Measurements from ENCODE around the gene CCDC88B.
A peak's percentile ranks its signal among the peaks of the same experiment; 100 is the strongest.

Gene CCDC88B

DNA sequence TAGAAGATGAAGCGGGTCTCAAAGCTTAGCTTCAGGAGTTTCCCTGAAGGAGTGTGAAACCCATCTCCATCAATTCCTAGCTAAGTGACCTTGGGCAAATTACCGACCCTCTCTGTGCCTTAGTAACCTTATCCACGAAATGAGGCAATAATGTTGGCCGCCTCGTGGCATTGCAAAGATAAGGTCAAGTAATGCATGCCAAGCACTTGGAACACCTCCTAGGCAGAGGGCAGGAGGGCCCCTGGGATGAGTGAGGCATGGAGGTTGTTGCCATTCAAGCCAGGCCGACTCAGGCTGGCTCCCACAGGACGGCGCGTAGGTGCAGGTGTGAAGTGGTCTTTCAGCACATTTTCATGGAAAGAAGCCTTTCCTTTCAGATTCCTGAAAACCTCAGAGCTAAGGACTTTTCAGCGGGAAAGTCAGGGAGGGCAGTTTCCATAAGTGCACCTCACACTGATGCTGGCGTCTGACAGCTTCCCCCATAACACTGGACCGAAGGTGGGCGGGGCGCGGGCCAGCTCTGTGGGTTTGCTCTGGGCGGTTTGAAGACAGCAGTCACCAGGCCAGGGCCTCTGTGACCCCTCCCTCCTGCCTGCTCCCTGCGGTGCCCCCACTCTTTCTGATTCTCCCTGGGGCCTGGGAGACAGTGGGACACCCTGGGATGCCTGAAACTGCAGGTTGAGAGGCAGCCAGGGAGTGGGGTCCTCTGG is 44.2 kb downstream of the CCDC88B start:
- DNase-seq, result no peak

DNA sequence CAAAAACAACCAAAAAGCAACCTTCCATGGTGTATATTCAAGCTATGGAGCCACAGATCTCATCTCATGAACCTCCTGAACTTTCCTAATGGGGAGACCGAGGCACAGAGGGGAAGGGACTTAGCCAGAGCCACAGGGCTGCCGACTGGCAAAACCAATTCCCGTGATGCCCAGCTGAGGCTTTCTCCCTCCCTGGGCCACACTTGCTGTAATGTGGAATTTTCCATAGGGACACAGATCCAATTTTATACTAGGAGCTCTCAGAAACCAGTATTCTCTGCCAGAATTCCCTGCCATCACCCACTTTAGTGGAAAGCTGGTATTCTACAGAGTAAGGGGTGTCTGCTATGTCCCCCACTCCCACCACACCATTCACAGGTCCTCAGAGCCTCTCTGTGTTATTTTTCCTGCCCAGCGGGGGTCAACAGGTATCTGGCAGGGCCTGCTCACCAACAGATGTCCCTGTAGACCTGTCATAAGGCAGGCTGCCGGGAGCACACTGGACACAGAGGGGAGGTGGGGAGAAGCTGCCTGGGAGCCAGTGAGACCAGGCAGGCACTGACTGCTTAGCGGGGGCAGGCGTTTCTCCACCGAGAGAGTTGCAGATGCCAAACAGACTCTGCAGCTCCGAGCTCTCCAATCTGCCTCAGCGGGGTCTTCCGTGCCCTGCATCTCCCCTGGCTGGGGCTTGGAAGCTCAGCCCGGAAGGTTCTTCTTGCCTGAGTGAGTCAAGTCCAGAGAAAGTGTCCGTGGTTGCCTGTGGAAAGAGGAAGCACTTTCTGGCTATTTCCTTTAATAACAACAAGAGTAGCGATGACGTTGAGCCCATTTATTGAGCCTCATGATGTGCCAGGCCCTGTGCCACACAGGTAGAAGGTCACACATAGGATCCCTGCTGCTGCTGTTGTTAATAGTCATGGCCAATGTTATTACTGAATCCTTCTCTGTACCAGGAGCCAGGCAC is 45.3 kb downstream of the CCDC88B start:
- peak; percentile 14 for DNase-seq

DNA sequence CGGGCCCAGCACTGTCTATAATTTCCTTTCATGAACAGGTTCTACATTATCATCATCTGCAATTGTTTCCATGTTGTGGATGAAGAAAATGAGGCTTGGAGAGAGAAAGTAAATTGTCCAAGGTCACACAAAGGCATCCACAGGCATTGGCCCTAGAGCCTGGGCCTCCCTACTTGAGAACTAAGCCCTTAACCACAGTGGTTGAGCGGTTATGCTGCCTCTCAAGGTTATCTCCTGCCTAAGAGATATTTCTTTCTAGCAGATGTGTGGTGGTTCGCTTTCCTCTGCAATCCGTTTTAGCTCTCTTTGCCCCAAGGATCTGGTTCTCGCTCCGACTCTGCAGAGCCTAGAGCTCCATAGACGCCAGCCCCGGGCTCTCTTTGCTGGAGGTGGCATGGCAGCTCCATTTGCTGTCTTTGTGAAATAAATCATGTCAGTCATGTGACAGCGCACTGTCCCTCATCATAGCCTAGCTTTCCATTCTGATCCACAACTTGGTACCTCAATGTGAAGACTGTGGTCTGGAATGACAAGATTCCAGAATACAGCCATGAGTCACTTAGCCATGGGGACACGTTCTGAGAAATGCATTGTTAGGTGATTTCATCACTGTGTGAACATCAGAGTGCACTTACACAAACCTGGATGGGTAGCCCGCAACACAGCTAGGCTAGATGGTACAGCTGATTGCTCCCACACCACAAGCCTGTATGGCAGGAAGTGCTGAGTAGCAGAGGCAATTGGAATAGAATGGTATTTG is 46.1 kb downstream of the CCDC88B start:
- peak; percentile 19 for DNase-seq

DNA sequence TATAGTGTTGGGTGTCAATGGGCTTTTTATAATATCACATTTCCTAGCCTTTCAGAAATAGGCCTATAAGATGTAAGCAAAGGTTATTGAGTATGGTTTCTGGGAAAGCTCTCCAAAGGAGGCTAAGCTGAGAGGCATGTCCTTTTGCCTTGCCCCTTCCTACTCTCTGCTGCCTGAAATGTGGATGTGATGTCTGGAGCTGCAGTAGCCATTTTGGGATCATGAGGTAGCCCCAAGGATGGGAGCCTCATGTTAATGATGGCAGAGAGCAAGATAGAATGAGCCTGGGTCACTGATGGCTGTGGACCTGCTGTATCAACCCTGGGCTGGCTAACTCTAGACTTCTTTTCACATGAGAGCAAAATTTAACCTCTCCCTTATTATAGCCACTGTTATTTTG is 47.9 kb downstream of the CCDC88B start:
- no peak for DNase-seq

DNA sequence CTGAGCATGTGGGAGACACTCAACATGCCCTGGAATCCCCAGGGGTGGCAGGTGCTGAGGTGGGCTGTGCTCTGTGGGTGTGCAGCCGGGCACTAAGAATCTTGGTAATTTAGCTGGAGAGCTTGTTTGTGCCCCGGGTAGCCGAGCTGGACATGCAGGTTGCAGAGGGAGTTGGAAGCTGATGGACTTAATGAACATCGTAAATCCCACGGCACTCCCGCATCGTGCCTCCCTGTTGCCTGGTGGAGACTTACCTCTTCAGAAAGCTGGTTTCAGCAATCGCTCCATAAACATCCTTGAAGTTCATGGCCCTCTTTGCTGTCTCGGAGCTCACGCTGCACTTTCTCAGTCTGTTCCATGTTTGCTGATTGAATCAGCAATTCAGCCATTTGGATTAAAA is 48.9 kb downstream of the CCDC88B start:
- DNase-seq, result no peak

DNA sequence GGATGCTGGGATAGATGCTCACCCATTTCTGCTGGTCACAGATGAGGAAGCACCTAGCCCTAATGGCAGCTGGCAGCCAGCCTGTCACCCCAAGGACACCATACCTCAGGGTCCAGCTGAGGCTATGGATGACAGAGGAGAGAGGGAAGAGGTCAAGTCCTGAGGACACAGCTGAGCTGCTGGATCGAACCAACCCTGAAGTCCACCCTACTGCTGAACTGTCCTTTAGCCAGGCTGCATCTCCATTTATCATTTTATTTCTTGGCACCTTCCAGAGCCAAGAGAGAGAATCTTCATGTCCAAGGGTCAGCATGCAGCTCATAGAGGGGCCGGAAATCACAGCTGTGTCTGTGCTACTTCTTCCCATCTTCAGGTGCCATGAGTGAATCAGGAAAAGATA is 49.8 kb downstream of the CCDC88B start:
- DNase-seq, result no peak

DNA sequence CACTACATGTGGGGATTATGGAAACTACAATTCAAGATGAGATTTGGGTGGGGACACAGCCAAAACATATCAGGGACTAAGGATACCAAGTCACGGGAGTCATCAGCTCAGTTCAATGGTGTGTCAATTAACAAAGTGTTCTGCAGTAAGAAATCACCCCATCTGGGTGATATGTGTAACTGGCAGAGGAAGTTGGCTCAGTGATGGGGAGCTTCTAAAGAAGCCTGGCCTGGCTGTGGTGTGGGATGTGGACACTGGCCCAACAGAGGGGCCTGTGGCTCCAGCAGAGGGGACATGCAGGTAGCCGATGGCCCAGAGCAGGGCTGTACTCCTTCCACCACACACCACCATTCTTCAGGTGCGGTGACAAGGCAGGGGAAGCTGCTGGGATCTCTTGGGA is 50.6 kb downstream of the CCDC88B start:
- no peak for DNase-seq

DNA sequence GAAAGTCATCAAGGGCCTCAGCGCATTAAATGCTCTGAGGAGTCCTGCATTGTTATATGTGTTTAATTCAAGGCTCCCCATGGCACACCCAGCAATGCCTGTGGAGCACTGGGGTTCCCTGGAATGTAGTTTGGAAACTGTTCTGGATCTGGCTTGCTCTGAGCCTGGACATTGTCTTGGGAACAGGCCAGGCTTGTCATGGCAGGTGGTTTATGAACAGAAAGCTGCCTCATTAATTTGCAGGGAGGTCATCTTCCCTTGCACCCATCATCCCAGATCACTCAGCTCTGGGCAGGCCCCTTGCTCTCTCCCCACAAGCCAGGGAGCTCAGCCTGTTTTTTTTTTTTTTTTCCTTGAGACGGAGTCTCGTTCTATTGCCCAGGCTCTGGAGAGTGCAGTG is 51.8 kb downstream of the CCDC88B start:
- DNase-seq, result no peak

DNA sequence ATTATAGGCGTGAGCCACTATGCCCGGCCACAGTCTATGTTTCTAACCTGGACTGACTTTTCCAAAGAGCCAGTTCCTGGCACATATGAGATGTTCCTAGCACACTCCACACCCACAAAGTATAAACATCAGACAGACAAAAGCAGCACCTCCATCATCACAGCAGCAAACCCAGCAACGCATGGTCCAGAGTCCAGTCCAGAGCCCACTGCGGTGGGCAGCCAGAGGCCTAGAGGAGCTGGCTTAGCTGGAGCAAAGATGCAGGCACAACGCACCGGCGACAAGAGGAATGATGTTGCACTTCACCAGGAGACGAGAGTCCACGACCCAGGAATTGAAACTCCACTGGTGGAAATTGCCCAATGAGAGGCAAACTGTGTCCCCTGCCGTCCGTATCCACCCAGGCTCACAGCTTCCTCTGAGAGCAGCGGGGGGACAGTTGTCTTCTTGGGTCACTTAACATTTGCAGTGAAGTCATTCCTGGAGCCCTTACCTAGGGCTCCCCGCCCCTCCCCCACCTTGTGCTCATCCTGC is 55.6 kb downstream of the CCDC88B start:
- DNase-seq, result peak; percentile 7

DNA sequence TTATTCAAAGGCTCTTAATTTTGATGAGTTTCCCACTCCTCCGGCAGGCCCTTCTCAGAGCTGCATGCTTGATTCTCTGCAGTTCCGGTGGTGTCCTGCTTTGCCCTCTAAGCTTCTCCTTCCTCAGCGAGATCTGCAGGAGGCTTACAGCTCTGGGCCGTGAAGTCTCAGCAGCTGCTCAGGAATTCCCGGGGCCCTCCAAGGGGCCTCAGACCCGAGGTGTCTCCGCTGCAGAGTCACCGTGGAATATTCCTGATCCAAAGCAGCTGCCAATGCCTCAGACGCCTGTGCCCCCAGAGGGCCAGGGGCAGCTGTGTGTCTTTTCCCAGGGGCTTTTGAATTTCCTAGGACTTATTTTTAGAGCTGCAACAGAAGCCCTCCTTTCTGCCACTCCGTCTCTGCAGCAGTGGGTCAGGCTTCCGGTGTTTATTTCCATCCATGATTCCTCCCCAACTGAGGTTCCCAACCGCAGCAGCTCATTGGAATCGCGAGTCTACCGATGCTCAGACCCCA is 56.1 kb downstream of the CCDC88B start:
- DNase-seq, result no peak

DNA sequence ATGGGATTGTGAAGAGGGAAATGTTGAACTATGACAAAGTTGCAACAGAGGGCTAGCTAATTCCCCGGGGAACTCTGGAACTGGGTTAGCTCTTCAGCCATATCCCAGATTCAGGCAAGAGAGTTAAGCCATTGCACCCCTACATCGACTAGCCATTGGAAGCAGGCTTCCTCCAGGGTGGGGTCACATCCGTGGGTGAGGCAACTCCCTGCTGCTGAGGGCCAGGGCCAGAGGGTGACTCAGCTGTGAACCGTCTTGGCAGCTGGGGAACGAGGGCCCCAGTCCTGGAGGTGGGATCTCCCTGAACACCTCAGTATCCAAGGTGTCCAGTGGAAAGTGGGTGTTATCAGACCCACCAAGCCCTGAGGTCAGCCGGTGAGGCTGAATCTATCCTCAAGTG is 60.1 kb downstream of the CCDC88B start:
- DNase-seq, result peak; percentile 35

DNA sequence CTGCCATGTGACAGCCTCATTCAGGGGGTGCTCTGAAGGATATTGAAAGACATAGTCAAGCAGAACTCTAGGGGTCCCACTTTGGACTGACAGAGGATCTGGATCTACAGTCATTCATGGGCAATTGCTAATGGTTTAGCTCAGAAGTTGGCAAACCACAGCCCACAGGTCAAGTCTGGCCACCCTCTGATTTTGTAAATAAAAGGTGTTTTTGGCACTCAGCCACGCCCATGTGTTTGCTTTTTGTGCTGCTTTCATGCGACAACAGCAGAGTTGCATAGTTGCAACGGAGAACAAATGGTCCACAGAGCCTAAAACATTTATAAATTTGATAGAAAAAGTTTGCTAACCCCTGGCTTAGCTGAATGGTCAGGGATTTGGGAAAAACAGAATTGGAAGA is 60.7 kb downstream of the CCDC88B start:
- no peak for DNase-seq

DNA sequence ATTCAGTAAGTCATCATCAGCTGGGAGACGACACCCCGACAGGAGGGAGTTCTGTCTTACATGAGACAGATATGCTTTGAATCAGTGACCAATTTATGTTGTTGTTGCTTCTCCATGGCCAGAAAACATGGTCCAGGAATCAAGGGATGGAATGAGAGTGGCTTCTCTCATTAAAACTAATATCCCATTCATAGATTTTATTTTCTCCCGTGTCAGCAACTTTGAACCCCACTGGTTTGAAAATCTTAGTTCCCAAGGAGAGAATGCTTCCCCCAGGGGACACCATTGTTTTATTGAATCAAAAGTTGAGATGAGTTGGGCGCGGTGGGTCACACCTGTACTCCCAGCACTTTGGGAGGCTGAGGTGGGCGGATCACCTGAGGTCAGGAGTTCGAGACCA is 61.8 kb downstream of the CCDC88B start:
- no peak for DNase-seq

DNA sequence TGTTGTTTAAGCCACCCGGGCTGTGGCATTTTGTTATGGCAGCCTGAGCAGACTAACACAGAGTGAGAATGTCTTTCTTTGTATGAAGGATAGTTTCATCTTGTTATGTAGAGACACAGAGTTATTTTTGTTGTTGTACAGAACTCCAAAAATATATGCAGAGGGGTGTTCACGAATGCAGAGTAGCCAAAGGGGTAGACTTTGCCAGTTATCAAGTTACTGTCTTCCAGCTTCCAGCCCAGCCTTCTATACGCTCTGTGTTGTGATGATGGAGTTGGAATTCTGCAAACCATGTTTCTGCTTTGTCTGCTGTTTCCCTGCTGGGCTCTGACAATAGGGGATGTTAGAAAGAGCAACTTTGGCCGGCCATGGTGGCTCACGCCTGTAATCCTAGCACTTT is 63.1 kb downstream of the CCDC88B start:
- no peak for DNase-seq

DNA sequence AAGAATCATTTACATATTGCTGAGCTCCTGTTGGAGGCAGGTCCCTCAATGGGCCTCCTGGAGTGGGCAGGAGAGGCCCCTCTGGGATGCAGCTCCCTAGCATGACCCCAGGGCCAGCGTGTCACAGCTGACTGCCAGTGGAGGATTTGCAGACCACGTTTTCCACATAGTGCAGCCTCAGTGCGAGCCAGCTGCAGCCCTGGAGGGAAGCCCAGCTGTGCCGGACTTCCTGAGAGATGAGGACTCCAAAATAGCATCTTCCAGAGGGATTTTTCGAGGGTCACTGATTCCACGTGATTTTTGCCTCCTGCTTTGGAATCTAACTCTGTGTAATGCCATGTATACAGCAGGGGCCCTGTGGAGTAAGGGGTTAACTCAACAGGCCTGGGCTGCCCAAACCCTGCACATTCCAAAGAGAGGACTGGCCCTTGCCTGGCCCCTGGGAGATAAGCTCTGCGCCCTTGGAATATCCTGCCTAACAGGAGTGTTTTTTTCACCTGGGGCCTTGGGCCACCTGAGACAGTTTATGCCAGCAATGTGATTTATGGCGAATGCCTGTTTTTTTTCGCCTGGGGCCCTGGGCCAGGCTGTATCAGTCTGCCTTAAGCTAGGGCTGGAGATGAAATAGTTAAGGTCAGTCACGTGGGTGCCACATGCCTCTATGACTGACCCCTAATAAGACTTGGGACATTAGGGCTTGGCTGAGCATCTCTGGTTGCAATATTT is 66.4 kb downstream of the CCDC88B start:
- no peak for DNase-seq
